Calu3 (cell line): ENCODE measurements around the gene CC2D1A. TPM values are rescaled to one million over a fixed set of nuclear protein-coding genes. Genes with fewer than 3 reads are reported as not detected.

Source experiments
- BruUV-seq: library from RNA; stranded (reverse); fragments of 400-500 nt; replicated peaks from 2 replicates; lab custom pipeline; 2021; lab: Mats Ljungman, UMichigan
- CTCF ChIA-PET: fragments of 300-600 bp; sonication (Branson Sonifier 250); formaldehyde crosslinking; loops from one replicate; lab custom pipeline; 2022; ENCODE audit warnings: antibody characterized with exemption; lab: Charles Lee
- DNase-seq: peaks from one replicate; pipeline ENCODE4 v3.0.0; 2022
- H3K27ac Mint-ChIP-seq: one replicate; pipeline ENCODE4 v1.8.0; 2022; ENCODE audit warnings: mixed read lengths; ENCODE audit not compliant: unreplicated experiment
- H3K27me3 Mint-ChIP-seq: one replicate; pipeline ENCODE4 v1.8.0; 2022; ENCODE audit warnings: mixed read lengths; ENCODE audit not compliant: unreplicated experiment
- H3K36me3 Mint-ChIP-seq: one replicate; pipeline ENCODE4 v1.8.0; 2022; ENCODE audit warnings: mild to moderate bottlenecking, moderate library complexity, mixed read lengths; ENCODE audit not compliant: insufficient read depth, unreplicated experiment
- H3K4me1 Mint-ChIP-seq: one replicate; pipeline ENCODE4 v1.8.0; 2022; ENCODE audit warnings: mild to moderate bottlenecking, low read depth, mixed read lengths; ENCODE audit not compliant: unreplicated experiment
- H3K4me3 Mint-ChIP-seq: one replicate; pipeline ENCODE4 v1.8.0; 2022; ENCODE audit warnings: mild to moderate bottlenecking, low read depth, moderate library complexity, mixed read lengths; ENCODE audit not compliant: unreplicated experiment
- H3K9me3 Mint-ChIP-seq: one replicate; pipeline ENCODE4 v1.8.0; 2022; ENCODE audit warnings: low read depth, mixed read lengths; ENCODE audit not compliant: unreplicated experiment
- intact Hi-C: fragments of 100-400 bp; cut with micrococcal nuclease; formaldehyde crosslinking; loops from one replicate; pipeline ENCODE4 v1.10.0; 2022; ENCODE audit not compliant: unreplicated experiment
- total RNA-seq: library from RNA; stranded (reverse); gene quantifications from 2 replicates; pipeline ENCODE4 v1.2.3, GENCODE V29; 2022
- TF ChIP-seq, protein P1 (sequence below): fragments of 200-600 bp; IDR thresholded peaks from one replicate; pipeline ENCODE4 v1.8.0; 2022; ENCODE audit warnings: antibody characterized with exemption; ENCODE audit not compliant: unreplicated experiment

Gene CC2D1A
- total RNA-seq, 1 experiment from 2014 or later = 41.7 TPM

DNA sequence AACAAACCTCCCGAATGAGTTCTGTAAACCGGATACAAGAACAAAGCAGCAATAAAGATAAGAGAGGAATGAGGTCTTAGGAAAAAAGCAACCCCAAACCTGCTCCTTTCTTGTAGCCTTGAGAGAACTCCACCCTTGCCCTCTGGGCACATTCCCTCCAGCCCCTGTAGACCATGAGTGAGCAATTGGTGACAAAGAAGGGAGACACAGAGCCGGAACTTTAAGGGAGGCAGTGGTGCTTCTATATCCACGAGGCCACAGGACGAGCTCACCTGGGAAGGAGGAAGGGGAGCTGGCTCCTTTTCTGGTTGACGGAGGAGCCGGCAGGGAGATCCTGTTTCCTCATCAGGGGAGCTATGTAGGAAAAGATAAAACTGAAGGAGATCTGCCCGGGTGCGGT lies 13.1 kb upstream of the CC2D1A start:
- no peaks in the 10 kb centered on the region for H3K4me1 Mint-ChIP-seq
- no peak for DNase-seq
- CTCF ChIA-PET = no interaction called here
- no peaks in the 10 kb centered on the region for H3K36me3 Mint-ChIP-seq
- H3K9me3 Mint-ChIP-seq = no peaks in the 10 kb centered on the region
- H3K27ac Mint-ChIP-seq = no peak overlapping the region
- intact Hi-C loops = no loop called here
- H3K4me3 Mint-ChIP-seq = no peak overlapping the region
- TF ChIP-seq, protein P1, sequence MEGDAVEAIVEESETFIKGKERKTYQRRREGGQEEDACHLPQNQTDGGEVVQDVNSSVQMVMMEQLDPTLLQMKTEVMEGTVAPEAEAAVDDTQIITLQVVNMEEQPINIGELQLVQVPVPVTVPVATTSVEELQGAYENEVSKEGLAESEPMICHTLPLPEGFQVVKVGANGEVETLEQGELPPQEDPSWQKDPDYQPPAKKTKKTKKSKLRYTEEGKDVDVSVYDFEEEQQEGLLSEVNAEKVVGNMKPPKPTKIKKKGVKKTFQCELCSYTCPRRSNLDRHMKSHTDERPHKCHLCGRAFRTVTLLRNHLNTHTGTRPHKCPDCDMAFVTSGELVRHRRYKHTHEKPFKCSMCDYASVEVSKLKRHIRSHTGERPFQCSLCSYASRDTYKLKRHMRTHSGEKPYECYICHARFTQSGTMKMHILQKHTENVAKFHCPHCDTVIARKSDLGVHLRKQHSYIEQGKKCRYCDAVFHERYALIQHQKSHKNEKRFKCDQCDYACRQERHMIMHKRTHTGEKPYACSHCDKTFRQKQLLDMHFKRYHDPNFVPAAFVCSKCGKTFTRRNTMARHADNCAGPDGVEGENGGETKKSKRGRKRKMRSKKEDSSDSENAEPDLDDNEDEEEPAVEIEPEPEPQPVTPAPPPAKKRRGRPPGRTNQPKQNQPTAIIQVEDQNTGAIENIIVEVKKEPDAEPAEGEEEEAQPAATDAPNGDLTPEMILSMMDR = no peak
- BruUV-seq = no TSS peak
- no peaks in the 10 kb centered on the region for H3K27me3 Mint-ChIP-seq

DNA sequence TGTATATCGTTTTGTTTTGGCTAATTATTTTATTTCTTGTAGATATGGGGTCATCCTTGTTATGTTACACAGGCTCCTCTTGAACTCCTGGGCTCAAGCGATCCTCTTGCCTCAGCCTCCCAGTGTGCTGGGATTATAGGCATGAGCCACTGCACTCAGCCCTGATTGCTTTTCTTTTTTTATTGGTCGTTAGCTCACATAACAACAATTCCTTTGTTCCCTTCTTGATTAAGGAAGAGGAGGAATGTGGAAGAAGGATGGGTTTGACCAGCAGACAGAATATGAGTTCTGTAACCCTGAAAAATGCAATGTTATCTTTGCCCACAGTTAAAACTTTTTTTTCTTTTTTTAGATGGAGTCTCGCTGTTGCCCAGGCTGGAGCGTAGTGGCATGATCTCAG lies 11.4 kb upstream of the CC2D1A start:
- TF ChIP-seq, protein P1 = no peak
- no peaks in the 10 kb centered on the region for H3K36me3 Mint-ChIP-seq
- no peaks in the 10 kb centered on the region for H3K9me3 Mint-ChIP-seq
- intact Hi-C loops = no loop called here
- H3K27ac Mint-ChIP-seq = no peak overlapping the region
- CTCF ChIA-PET = no interaction called here
- H3K4me3 Mint-ChIP-seq = no peak overlapping the region
- no peak for DNase-seq
- BruUV-seq = no TSS peak
- H3K4me1 Mint-ChIP-seq = no peaks in the 10 kb centered on the region
- H3K27me3 Mint-ChIP-seq = no peaks in the 10 kb centered on the region

DNA sequence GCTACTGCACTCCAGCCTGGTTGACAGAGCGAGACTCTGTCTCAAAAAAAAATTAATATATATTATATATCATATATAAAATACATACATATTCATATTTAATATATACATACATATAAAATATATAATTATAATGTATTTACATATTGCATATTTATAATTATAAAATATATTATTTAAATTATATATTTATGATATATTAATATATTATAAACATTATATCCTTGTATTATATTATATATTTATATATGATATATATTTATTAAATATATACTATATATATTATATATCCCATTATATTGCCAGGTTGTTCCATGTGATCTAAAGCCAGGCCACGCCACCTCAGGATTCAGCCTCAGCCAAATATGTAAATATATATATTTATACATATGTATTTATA lies 9.8 kb upstream of the CC2D1A start:
- no TSS peak for BruUV-seq
- H3K27me3 Mint-ChIP-seq = no peaks in the 10 kb centered on the region
- H3K9me3 Mint-ChIP-seq = no peaks in the 10 kb centered on the region
- H3K4me1 Mint-ChIP-seq = no peaks in the 10 kb centered on the region
- H3K27ac Mint-ChIP-seq = no peak overlapping the region
- H3K4me3 Mint-ChIP-seq = no peak overlapping the region
- TF ChIP-seq, protein P1 = no peak
- no peak for DNase-seq
- no peaks in the 10 kb centered on the region for H3K36me3 Mint-ChIP-seq
- intact Hi-C loops = no loop called here
- CTCF ChIA-PET = no interaction called here

DNA sequence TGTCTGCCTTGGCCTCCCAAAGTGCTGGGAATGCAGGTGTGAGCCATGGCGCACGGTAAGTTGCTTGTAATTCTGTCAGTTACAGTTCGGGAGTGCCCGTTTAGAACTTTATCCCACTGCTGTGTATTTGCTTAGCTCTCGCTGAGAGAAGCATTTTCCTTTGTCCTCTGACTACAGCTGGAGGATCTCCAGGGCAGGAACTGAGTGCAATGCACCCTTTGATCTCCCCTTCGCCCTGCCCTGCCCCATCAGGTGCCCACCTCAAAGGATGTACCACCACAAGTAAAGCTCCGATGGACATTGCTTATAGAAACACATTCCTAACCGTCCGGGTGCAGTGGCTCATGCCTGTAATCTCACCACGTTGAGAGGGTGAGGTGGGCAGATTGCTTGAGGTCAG lies 6.6 kb upstream of the CC2D1A start:
- CTCF ChIA-PET = interaction anchor here (0.7 kb wide), 1 partner anchor 236 kb away, joined by 4 read pairs; no protein-coding TSS in a partner anchor
- TF ChIP-seq, protein P1 = no peak

More for the DNA sequence above, 6.6 kb upstream of the CC2D1A start:
- Mint-ChIP-seq H3K4me3 (no peak overlapping the region), H3K4me1 (no peaks in the 10 kb centered on the region), H3K36me3 (no peaks in the 10 kb centered on the region), H3K27ac (no peak overlapping the region), H3K9me3 (no peaks in the 10 kb centered on the region), H3K27me3 (no peaks in the 10 kb centered on the region)
- intact Hi-C loops = no loop called here
- BruUV-seq = no TSS peak
- DNase-seq = no peak
